ENCODE data around the gene SLC6A5.

SLC6A5 gene

DNA sequence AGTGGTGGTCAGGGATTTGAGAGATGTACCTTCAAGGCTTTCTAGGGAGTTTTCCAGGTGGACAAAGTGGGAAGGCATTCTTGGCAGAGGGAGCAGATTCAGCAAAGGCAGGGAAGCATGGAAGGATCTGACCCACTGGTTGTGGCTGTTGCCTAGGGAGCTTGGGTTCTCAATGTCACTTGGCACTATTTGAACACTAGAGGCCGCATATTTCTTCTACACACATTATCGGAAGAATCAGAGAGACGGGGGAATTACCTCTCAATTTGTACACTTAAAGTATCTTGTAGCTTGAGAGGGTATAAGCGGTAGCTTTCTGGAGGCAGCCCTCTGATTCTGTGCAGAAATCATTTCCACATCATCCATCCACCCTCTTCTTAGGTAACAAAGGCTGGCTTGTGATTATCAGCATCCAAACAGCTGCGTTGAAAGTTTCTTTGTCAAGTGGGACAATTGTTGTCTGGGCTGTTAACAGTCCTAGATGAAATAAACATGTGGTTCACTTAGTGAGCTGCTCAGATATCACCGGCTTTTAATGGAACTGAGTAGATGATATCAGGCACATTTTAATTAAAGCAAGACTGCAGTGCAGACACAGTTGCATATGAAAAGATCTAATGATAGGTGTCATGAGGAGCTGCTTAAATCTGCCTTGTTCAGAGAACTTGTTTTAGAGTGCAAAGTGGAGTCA lies 72.6 kb downstream of the SLC6A5 start:
- DNase-seq, result no peak

GRCh38 chr11:20672575-20672974 lies 73.2 kb downstream of the SLC6A5 start:
- DNase-seq, result no peak

- no peak for DNase-seq
Measured at GRCh38 chr11:20676658-20677057, 77.2 kb downstream of the SLC6A5 start.

- DNase-seq, result no peak
Measured at GRCh38 chr11:20688761-20689160, 89.4 kb downstream of the SLC6A5 start.

GRCh38 chr11:20707876-20708275 lies 108.5 kb downstream of the SLC6A5 start:
- DNase-seq, result no peak

All from T1000 (cell line).